ENCODE data around the gene MAGED2.
A peak's percentile ranks its signal among the peaks of the same experiment; 100 is the strongest.
"Not testable (repeated sequence)": the region's sequence is repeated elsewhere in the genome, so short reads cannot be mapped to it uniquely, and the experiment has no call there.

Gene MAGED2

GRCh38 chrX:54808605-54809483 is 1.3 kb downstream of the MAGED2 start:
- H3K9me3 Mint-ChIP-seq: no peaks in the 10 kb centered on the region
- H3K36me3 Mint-ChIP-seq: peaks cover 2% of the 10 kb centered on the region
- peak overlapping the region; percentile 89 for H3K4me3 Mint-ChIP-seq
- peaks cover 21% of the 10 kb centered on the region for H3K4me1 Mint-ChIP-seq
- no peaks in the 10 kb centered on the region for H3K27me3 Mint-ChIP-seq
- H3K27ac Mint-ChIP-seq: peak overlapping the region; percentile 94

GRCh38 chrX:54810532-54810931 is 3.0 kb downstream of the MAGED2 start:
- peak overlapping the region; percentile 41 for H3K27ac Mint-ChIP-seq
- no peaks in the 10 kb centered on the region for H3K27me3 Mint-ChIP-seq
- H3K9me3 Mint-ChIP-seq: no peaks in the 10 kb centered on the region
- peaks cover 3% of the 10 kb centered on the region for H3K36me3 Mint-ChIP-seq
- peaks cover 21% of the 10 kb centered on the region for H3K4me1 Mint-ChIP-seq
- H3K4me3 Mint-ChIP-seq: no peak overlapping the region

DNA sequence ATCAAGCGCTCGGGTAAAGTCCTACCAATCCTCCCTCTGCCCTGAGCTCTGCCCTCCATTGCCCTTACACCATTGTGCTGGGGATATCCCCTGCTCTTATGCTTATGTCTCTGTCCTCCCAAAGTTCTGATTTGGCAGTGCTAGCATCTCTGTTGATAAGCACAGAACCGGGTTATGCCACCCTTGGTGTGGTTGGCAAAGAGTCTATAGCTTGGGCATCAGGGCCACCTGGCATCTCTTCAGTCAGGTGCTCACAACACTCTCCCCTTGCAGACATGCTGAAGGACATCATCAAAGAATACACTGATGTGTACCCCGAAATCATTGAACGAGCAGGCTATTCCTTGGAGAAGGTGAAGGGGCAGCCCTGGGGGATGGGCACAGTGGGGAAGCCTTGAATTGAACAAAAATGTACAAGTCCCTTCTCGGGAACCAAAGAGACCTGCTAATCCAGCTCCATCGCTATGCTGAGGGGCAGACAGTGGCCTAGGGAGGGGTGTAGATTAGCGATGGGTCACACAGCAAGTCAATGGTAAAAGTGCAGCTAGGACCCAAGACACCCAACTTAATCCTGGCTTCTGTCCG is 3.8 kb downstream of the MAGED2 start:
- no peaks in the 10 kb centered on the region for H3K27me3 Mint-ChIP-seq
- peak overlapping the region; percentile 19 for H3K4me3 Mint-ChIP-seq
- H3K27ac Mint-ChIP-seq: no peak overlapping the region
- peaks cover 8% of the 10 kb centered on the region for H3K36me3 Mint-ChIP-seq
- no peaks in the 10 kb centered on the region for H3K9me3 Mint-ChIP-seq
- peaks cover 21% of the 10 kb centered on the region for H3K4me1 Mint-ChIP-seq

GRCh38 chrX:54812306-54812705 is 4.8 kb downstream of the MAGED2 start:
- Mint-ChIP-seq H3K4me1 (peaks cover 17% of the 10 kb centered on the region), H3K27ac (no peak overlapping the region), H3K4me3 (no peak overlapping the region), H3K36me3 (peaks cover 9% of the 10 kb centered on the region), H3K9me3 (no peaks in the 10 kb centered on the region), H3K27me3 (no peaks in the 10 kb centered on the region)

- Mint-ChIP-seq H3K27ac (no peak overlapping the region), H3K4me3 (no peak overlapping the region), H3K9me3 (no peaks in the 10 kb centered on the region)
Observed at GRCh38 chrX:54817220-54817820, 9.8 kb downstream of the MAGED2 start.

GRCh38 chrX:54818221-54818620 is 10.7 kb downstream of the MAGED2 start:
- H3K27ac Mint-ChIP-seq: no peak overlapping the region
- no peaks in the 10 kb centered on the region for H3K9me3 Mint-ChIP-seq
- peaks cover 9% of the 10 kb centered on the region for H3K36me3 Mint-ChIP-seq
- H3K4me3 Mint-ChIP-seq: no peak overlapping the region
- H3K27me3 Mint-ChIP-seq: no peaks in the 10 kb centered on the region
- H3K4me1 Mint-ChIP-seq: no peaks in the 10 kb centered on the region

More at GRCh38 chrX:54817220-54817820, 9.8 kb downstream of the MAGED2 start:
- H3K4me1 Mint-ChIP-seq: no peaks in the 10 kb centered on the region
- peaks cover 9% of the 10 kb centered on the region for H3K36me3 Mint-ChIP-seq
- H3K27me3 Mint-ChIP-seq: no peaks in the 10 kb centered on the region

DNA sequence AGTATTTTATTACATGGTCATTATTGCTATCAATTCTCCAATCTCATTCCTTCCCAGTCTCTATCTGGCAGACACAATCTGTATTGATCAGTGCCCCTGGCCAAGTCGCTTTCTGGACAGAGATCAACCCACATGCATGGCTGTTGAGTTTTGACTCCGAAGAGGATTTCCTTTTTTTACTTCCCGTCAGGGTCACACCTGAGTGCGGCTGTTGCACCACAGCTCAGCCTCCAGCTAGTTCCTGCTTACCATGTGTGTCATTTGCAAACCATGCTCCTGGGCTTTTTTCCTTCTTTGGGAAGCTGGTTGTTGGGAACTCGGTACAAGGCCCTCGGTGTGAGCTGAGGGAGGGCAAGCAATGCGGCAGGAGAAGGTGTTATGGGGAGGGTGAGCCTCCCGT is 11.7 kb downstream of the MAGED2 start:
- Mint-ChIP-seq H3K27me3 (no peaks in the 10 kb centered on the region), H3K36me3 (peaks cover 7% of the 10 kb centered on the region), H3K4me3 (no peak overlapping the region), H3K4me1 (no peaks in the 10 kb centered on the region), H3K9me3 (no peaks in the 10 kb centered on the region), H3K27ac (no peak overlapping the region)

GRCh38 chrX:54820737-54821136 is 13.2 kb downstream of the MAGED2 start:
- Mint-ChIP-seq H3K36me3 (peaks cover 4% of the 10 kb centered on the region), H3K9me3 (no peaks in the 10 kb centered on the region), H3K4me1 (peaks cover 1% of the 10 kb centered on the region), H3K27ac (no peak overlapping the region), H3K27me3 (no peaks in the 10 kb centered on the region), H3K4me3 (no peak overlapping the region)

DNA sequence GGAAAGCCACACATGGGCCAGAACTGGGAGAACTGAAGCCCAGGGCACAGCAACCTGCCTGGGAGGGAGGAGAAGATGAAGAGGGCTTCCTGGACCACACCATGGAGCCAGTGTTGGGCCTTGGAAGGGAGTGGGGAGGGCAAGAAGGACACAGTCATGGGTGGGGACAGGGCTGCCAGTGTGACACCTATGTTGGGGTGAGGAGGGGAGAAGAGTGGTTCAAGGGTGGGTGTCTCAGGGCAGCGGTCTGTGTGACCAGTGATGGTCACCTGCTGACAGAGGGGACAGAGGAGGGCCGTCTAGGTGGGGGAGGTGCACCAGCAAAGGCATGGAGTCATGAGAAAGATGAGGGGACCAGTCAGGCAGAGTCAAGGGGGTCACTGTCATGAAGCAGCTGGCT is 13.8 kb downstream of the MAGED2 start:
- Mint-ChIP-seq H3K4me3 (no peak overlapping the region), H3K4me1 (peaks cover 4% of the 10 kb centered on the region), H3K27me3 (no peaks in the 10 kb centered on the region), H3K27ac (no peak overlapping the region), H3K9me3 (no peaks in the 10 kb centered on the region), H3K36me3 (peaks cover 1% of the 10 kb centered on the region)

- Mint-ChIP-seq H3K27ac (no peak overlapping the region), H3K9me3 (no peaks in the 10 kb centered on the region), H3K36me3 (no peaks in the 10 kb centered on the region), H3K4me1 (peaks cover 4% of the 10 kb centered on the region), H3K27me3 (no peaks in the 10 kb centered on the region), H3K4me3 (no peak overlapping the region)
Observed at GRCh38 chrX:54824195-54824594, 16.6 kb downstream of the MAGED2 start.

GRCh38 chrX:54824722-54825121 is 17.2 kb downstream of the MAGED2 start:
- H3K36me3 Mint-ChIP-seq: no peaks in the 10 kb centered on the region

DNA sequence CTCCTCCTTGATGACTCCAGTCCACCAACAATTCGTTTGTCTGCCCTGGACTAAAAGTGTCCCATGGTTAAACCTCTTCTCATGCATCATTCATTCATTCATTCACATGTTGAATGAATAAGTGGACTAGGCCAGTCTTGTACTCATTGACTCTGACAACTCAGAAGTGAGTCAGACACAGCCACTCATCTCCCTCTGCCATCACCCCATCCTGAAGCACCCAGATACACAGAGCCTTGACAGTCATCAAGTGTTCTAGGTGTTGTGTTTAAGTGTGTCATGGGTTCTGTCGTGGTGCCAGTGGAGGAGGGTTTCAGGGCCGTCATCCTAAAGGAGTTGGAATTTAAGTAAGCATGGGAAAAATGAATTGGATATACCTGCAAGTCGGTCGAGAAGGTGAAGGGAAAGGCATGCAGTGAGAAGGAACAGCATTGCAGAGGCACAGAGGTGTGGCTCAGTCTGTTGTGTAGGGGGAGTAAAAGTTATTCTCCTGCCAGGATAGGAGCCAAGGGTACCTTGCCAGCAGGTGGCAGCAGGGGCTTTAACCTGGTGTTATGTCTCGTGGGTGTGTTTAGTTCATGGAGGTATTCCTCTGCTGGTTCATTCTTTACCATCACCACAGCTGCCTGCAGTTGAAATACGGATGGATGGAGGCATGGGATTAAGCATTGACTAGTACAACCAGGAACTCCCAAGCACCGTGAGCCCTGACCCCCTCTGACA is 18.3 kb downstream of the MAGED2 start:
- no peaks in the 10 kb centered on the region for H3K9me3 Mint-ChIP-seq

More at GRCh38 chrX:54824722-54825121, 17.2 kb downstream of the MAGED2 start:
- no peak overlapping the region for H3K27ac Mint-ChIP-seq
- no peak overlapping the region for H3K4me3 Mint-ChIP-seq
- H3K27me3 Mint-ChIP-seq: no peaks in the 10 kb centered on the region
- peaks cover 4% of the 10 kb centered on the region for H3K4me1 Mint-ChIP-seq
- no peaks in the 10 kb centered on the region for H3K9me3 Mint-ChIP-seq

GRCh38 chrX:54826598-54826997 is 19.1 kb downstream of the MAGED2 start:
- no peaks in the 10 kb centered on the region for H3K27me3 Mint-ChIP-seq
- H3K36me3 Mint-ChIP-seq: no peaks in the 10 kb centered on the region
- no peak overlapping the region for H3K4me3 Mint-ChIP-seq
- H3K9me3 Mint-ChIP-seq: no peaks in the 10 kb centered on the region
- peaks cover 4% of the 10 kb centered on the region for H3K4me1 Mint-ChIP-seq
- no peak overlapping the region for H3K27ac Mint-ChIP-seq

More for the DNA sequence above, 18.3 kb downstream of the MAGED2 start:
- Mint-ChIP-seq H3K27ac (no peak overlapping the region), H3K27me3 (no peaks in the 10 kb centered on the region), H3K36me3 (no peaks in the 10 kb centered on the region), H3K4me1 (peaks cover 4% of the 10 kb centered on the region), H3K4me3 (no peak overlapping the region)

DNA sequence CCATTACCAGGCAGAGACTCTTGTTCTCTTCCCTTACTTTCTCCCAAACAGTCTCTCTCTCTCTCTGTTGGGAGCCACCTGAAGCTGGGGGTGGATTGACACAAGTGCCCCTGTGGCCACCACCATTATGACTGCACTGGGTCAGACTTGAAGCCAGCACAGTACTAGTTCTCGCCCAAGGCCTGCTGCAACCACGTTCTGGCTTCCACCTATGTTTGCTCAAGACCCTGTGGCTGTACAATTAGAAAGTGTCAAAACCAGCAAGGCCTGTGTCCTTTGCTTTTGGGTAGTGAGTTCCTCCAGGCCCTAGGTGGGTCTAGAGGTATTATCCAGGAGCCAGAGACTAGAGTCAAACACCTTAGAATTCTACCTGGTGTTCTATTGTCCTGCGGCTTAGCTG is 31.0 kb downstream of the MAGED2 start:
- H3K4me3 Mint-ChIP-seq: no peak overlapping the region
- no peak overlapping the region for H3K27ac Mint-ChIP-seq
- H3K36me3 Mint-ChIP-seq: no peaks in the 10 kb centered on the region
- no peaks in the 10 kb centered on the region for H3K9me3 Mint-ChIP-seq
- H3K27me3 Mint-ChIP-seq: no peaks in the 10 kb centered on the region
- no peaks in the 10 kb centered on the region for H3K4me1 Mint-ChIP-seq

DNA sequence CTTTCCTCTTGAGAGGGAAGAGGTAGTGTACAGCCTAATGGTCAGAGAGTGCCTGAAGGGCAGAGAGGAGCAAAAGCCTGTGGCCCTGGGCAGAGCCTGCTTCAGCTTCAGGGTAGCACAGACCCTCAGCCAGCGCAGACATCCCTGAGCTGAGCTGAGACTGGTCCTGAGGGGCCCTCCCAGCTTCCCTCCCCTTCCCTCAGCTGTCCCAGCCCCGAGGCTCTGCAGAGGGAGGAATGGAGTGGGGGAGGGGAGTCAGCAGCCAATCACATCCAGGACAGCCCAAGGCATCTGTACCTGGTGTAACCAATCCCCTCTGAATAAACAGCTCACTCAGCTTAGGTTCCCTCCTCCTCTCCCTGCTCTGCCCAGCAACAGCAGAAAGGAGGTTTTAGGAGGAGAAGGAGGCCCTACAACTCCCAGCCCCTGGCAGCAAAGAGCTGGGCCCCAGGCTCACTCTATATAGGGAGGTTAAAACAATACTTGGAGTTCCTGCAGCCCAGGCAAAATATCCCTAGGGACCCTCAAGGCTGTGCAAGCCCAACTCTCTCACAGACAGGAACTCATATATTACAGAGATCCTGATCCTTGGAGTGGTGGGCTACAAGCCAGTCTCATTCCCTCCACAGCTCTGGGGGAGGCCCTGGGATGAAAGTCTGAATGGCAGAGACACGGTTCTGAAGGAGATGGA is 33.8 kb downstream of the MAGED2 start:
- not testable (repeated sequence) for H3K9me3 Mint-ChIP-seq, H3K4me3 Mint-ChIP-seq, H3K36me3 Mint-ChIP-seq, H3K27ac Mint-ChIP-seq, H3K4me1 Mint-ChIP-seq, H3K27me3 Mint-ChIP-seq

Measured in activated naive CD4-positive, alpha-beta T cell treated with anti-CD3 and anti-CD28 coated beads, Interleukin-2, amount 50 U/mL, for 24 hours (primary cell).